ENCODE results near the gene KIF5A.
"Not testable (repeated sequence)": the region's sequence is repeated elsewhere in the genome, so short reads cannot be mapped to it uniquely, and the experiment has no call there.

KIF5A gene

GRCh38 chr12:57569858-57570257, 20.0 kb downstream of the KIF5A start:
- DNase-seq (ENCODE audit: insufficient read length) = no peak
- FAIRE-seq = no peak
- TF ChIP-seq TAF1 (IDR thresholded peaks at IDR 0.05; ENCODE audit: borderline replicate concordance, low read depth, low read length) (no peak), POLR2AphosphoS5 (IDR thresholded peaks at IDR 0.05; ENCODE audit: low read depth, low read length) (no peak), POLR2A (IDR thresholded peaks at IDR 0.05; ENCODE audit: low read depth, low read length) (no peak)

GRCh38 chr12:57570438-57570837, 20.6 kb downstream of the KIF5A start:
- DNase-seq (ENCODE audit: insufficient read length); FAIRE-seq: not testable (repeated sequence)

- TF ChIP-seq POLR2AphosphoS5 (IDR thresholded peaks at IDR 0.05; ENCODE audit: low read depth, low read length) = no peak
- no peak for TF ChIP-seq POLR2A (IDR thresholded peaks at IDR 0.05; ENCODE audit: low read depth, low read length)
- TF ChIP-seq TAF1 (IDR thresholded peaks at IDR 0.05; ENCODE audit: borderline replicate concordance, low read depth, low read length) = no peak
- DNase-seq (ENCODE audit: insufficient read length) (no peak), FAIRE-seq (no peak)
These were observed 22.3 kb downstream of the KIF5A start for GRCh38 chr12:57571926-57572762.

- FAIRE-seq (no peak), DNase-seq (ENCODE audit: insufficient read length) (no peak)
- no peak for TF ChIP-seq TAF1 (IDR thresholded peaks at IDR 0.05; ENCODE audit: borderline replicate concordance, low read depth, low read length)
- TF ChIP-seq POLR2A (IDR thresholded peaks at IDR 0.05; ENCODE audit: low read depth, low read length) = no peak
- no peak for TF ChIP-seq POLR2AphosphoS5 (IDR thresholded peaks at IDR 0.05; ENCODE audit: low read depth, low read length)
These were observed 25.0 kb downstream of the KIF5A start for GRCh38 chr12:57574795-57575194.

GRCh38 chr12:57575771-57576612, 26.1 kb downstream of the KIF5A start:
- no peak for DNase-seq (ENCODE audit: insufficient read length)
- no peak for FAIRE-seq

GRCh38 chr12:57576613-57577160, 26.8 kb downstream of the KIF5A start:
- FAIRE-seq (no peak), DNase-seq (ENCODE audit: insufficient read length) (no peak)
- TF ChIP-seq POLR2A (IDR thresholded peaks at IDR 0.05; ENCODE audit: low read depth, low read length) (no peak), POLR2AphosphoS5 (IDR thresholded peaks at IDR 0.05; ENCODE audit: low read depth, low read length) (no peak), TAF1 (IDR thresholded peaks at IDR 0.05; ENCODE audit: borderline replicate concordance, low read depth, low read length) (no peak)

More at GRCh38 chr12:57575771-57576612, 26.1 kb downstream of the KIF5A start:
- TF ChIP-seq POLR2A (IDR thresholded peaks at IDR 0.05; ENCODE audit: low read depth, low read length) = no peak
- TF ChIP-seq TAF1 (IDR thresholded peaks at IDR 0.05; ENCODE audit: borderline replicate concordance, low read depth, low read length) = no peak
- no peak for TF ChIP-seq POLR2AphosphoS5 (IDR thresholded peaks at IDR 0.05; ENCODE audit: low read depth, low read length)

GRCh38 chr12:57577981-57578758, 28.3 kb downstream of the KIF5A start:
- DNase-seq (ENCODE audit: insufficient read length) = no peak
- FAIRE-seq = no peak
- TF ChIP-seq POLR2AphosphoS5 (IDR thresholded peaks at IDR 0.05; ENCODE audit: low read depth, low read length) (no peak), POLR2A (IDR thresholded peaks at IDR 0.05; ENCODE audit: low read depth, low read length) (no peak), TAF1 (IDR thresholded peaks at IDR 0.05; ENCODE audit: borderline replicate concordance, low read depth, low read length) (no peak)

GRCh38 chr12:57579011-57579410, 29.2 kb downstream of the KIF5A start:
- DNase-seq (ENCODE audit: insufficient read length) (no peak), FAIRE-seq (no peak)
- no peak for TF ChIP-seq TAF1 (IDR thresholded peaks at IDR 0.05; ENCODE audit: borderline replicate concordance, low read depth, low read length)
- TF ChIP-seq POLR2AphosphoS5 (IDR thresholded peaks at IDR 0.05; ENCODE audit: low read depth, low read length) = no peak
- TF ChIP-seq POLR2A (IDR thresholded peaks at IDR 0.05; ENCODE audit: low read depth, low read length) = no peak

- DNase-seq (ENCODE audit: insufficient read length) = no peak
- TF ChIP-seq POLR2A (IDR thresholded peaks at IDR 0.05; ENCODE audit: low read depth, low read length) (no peak), TAF1 (IDR thresholded peaks at IDR 0.05; ENCODE audit: borderline replicate concordance, low read depth, low read length) (no peak), POLR2AphosphoS5 (IDR thresholded peaks at IDR 0.05; ENCODE audit: low read depth, low read length) (no peak)
- no peak for FAIRE-seq
These were observed 30.0 kb downstream of the KIF5A start for GRCh38 chr12:57579677-57580465.

GRCh38 chr12:57580466-57580795, 30.6 kb downstream of the KIF5A start:
- no peak for DNase-seq (ENCODE audit: insufficient read length)
- no peak for TF ChIP-seq POLR2AphosphoS5 (IDR thresholded peaks at IDR 0.05; ENCODE audit: low read depth, low read length)
- TF ChIP-seq POLR2A (IDR thresholded peaks at IDR 0.05; ENCODE audit: low read depth, low read length) = no peak
- TF ChIP-seq TAF1 (IDR thresholded peaks at IDR 0.05; ENCODE audit: borderline replicate concordance, low read depth, low read length) = no peak
- no peak for FAIRE-seq

Data from GM12892 (cell line).